Urothelium cell line (cell line): ENCODE data around the gene COBLL1.
A peak's percentile ranks its signal among the peaks of the same experiment; 100 is the strongest.
"Not testable (repeated sequence)": the region's sequence is repeated elsewhere in the genome, so short reads cannot be mapped to it uniquely, and the experiment has no call there.

Experiments used
- DNase-seq: peaks from one replicate; pipeline ENCODE4 v3.0.0; 2011; ENCODE audit warnings: low spot score, mixed read lengths
- FAIRE-seq: peaks from 2 replicates; lab custom pipeline; 2011; peaks lifted over from hg19 to GRCh38; lab: Jason Lieb, UNC

Gene COBLL1

GRCh38 chr2:164719996-164720941 lies 121.4 kb downstream of the COBLL1 start:
- no peak for FAIRE-seq
- peak; percentile 10 for DNase-seq

GRCh38 chr2:164717000-164717803 lies 124.4 kb downstream of the COBLL1 start:
- no peak for DNase-seq
- FAIRE-seq, result no peak

GRCh38 chr2:164714471-164714870 lies 127.2 kb downstream of the COBLL1 start:
- FAIRE-seq (no peak), DNase-seq (no peak)

GRCh38 chr2:164711766-164712138 lies 129.9 kb downstream of the COBLL1 start:
- no peak for DNase-seq
- no peak for FAIRE-seq

GRCh38 chr2:164710837-164711765 lies 130.5 kb downstream of the COBLL1 start:
- DNase-seq (no peak), FAIRE-seq (no peak)

GRCh38 chr2:164710252-164710836 lies 131.3 kb downstream of the COBLL1 start:
- not testable (repeated sequence) for FAIRE-seq, DNase-seq

- FAIRE-seq, result no peak
- DNase-seq, result no peak
Observed at GRCh38 chr2:164706522-164706921, 135.1 kb downstream of the COBLL1 start.

GRCh38 chr2:164705412-164706167 lies 136.0 kb downstream of the COBLL1 start:
- FAIRE-seq, result no peak
- DNase-seq, result no peak

GRCh38 chr2:164703915-164704706 lies 137.5 kb downstream of the COBLL1 start:
- DNase-seq (no peak), FAIRE-seq (no peak)

- FAIRE-seq (no peak), DNase-seq (no peak)
Observed at GRCh38 chr2:164701565-164701964, 140.1 kb downstream of the COBLL1 start.

- DNase-seq (no peak), FAIRE-seq (no peak)
Observed at GRCh38 chr2:164700390-164700789, 141.2 kb downstream of the COBLL1 start.

- FAIRE-seq, result no peak
Observed at GRCh38 chr2:164697688-164698461, 143.7 kb downstream of the COBLL1 start.

GRCh38 chr2:164696634-164697033 lies 145.0 kb downstream of the COBLL1 start:
- no peak for DNase-seq

More at GRCh38 chr2:164697688-164698461, 143.7 kb downstream of the COBLL1 start:
- DNase-seq, result peak; percentile 7

GRCh38 chr2:164694275-164694695 lies 147.3 kb downstream of the COBLL1 start:
- DNase-seq (no peak), FAIRE-seq (no peak)

More at GRCh38 chr2:164696634-164697033, 145.0 kb downstream of the COBLL1 start:
- FAIRE-seq, result no peak

- FAIRE-seq (no peak), DNase-seq (no peak)
Observed at GRCh38 chr2:164693834-164694233, 147.8 kb downstream of the COBLL1 start.

- FAIRE-seq (no peak), DNase-seq (no peak)
Observed at GRCh38 chr2:164693390-164693789, 148.2 kb downstream of the COBLL1 start.

GRCh38 chr2:164692958-164693357 lies 148.7 kb downstream of the COBLL1 start:
- DNase-seq (no peak), FAIRE-seq (no peak)

- no peak for DNase-seq
- FAIRE-seq, result no peak
Observed at GRCh38 chr2:164692114-164692513, 149.5 kb downstream of the COBLL1 start.
